Osteocyte (in vitro differentiated cells): ENCODE measurements around the gene ADPGK. TPM values are rescaled to one million over a fixed set of nuclear protein-coding genes. Genes with fewer than 3 reads are reported as not detected.

Experiments used
- DNase-seq: peaks from one replicate; pipeline ENCODE4 v3.0.0; 2021; ENCODE audit warnings: mixed read lengths; ENCODE audit not compliant: unreplicated experiment; ENCODE audit errors: extremely low spot score
- H3K27ac Mint-ChIP-seq: one replicate; pipeline ENCODE4 v1.8.0; 2021; ENCODE audit warnings: mild to moderate bottlenecking, mixed read lengths; ENCODE audit not compliant: unreplicated experiment
- H3K27me3 Mint-ChIP-seq: one replicate; pipeline ENCODE4 v1.8.0; 2021; ENCODE audit warnings: mixed read lengths; ENCODE audit not compliant: unreplicated experiment
- H3K36me3 Mint-ChIP-seq: one replicate; pipeline ENCODE4 v1.8.0; 2021; ENCODE audit warnings: mixed read lengths; ENCODE audit not compliant: unreplicated experiment
- H3K4me1 Mint-ChIP-seq: one replicate; pipeline ENCODE4 v1.8.0; 2021; ENCODE audit warnings: mixed read lengths; ENCODE audit not compliant: unreplicated experiment
- H3K4me3 Mint-ChIP-seq: one replicate; pipeline ENCODE4 v1.8.0; 2021; ENCODE audit warnings: mild to moderate bottlenecking, moderate library complexity, mixed read lengths; ENCODE audit not compliant: unreplicated experiment
- H3K9me3 Mint-ChIP-seq: one replicate; pipeline ENCODE4 v1.8.0; 2021; ENCODE audit warnings: mixed read lengths; ENCODE audit not compliant: unreplicated experiment
- CTCF ChIP-seq: fragments of 200-600 bp; sonication (generic); IDR thresholded peaks from 2 replicates; pipeline ENCODE4 v1.5.0; 2021; ENCODE audit warnings: antibody characterized with exemption, mild to moderate bottlenecking, moderate library complexity
- total RNA-seq: library from RNA; stranded (reverse); gene quantifications from 2 replicates; pipeline ENCODE4 v1.2.1, GENCODE V29; 2021

Gene ADPGK
- total RNA-seq, 1 donor from 2014 or later = 45.6 TPM

GRCh38 chr15:72803006-72803405 is 19.4 kb upstream of the ADPGK start:
- no peaks in the 10 kb centered on the region for H3K9me3 Mint-ChIP-seq
- H3K27me3 Mint-ChIP-seq = peaks cover 35% of the 10 kb centered on the region
- no peak for TF ChIP-seq CTCF
- no peak for DNase-seq
- H3K4me3 Mint-ChIP-seq = no peak overlapping the region
- H3K4me1 Mint-ChIP-seq = no peaks in the 10 kb centered on the region
- no peaks in the 10 kb centered on the region for H3K36me3 Mint-ChIP-seq
- no peak overlapping the region for H3K27ac Mint-ChIP-seq

- H3K4me1 Mint-ChIP-seq = peaks cover 4% of the 10 kb centered on the region
- no peaks in the 10 kb centered on the region for H3K9me3 Mint-ChIP-seq
- H3K27ac Mint-ChIP-seq = no peak overlapping the region
- no peak for DNase-seq
- no peak overlapping the region for H3K4me3 Mint-ChIP-seq
- no peaks in the 10 kb centered on the region for H3K36me3 Mint-ChIP-seq
- peaks cover 35% of the 10 kb centered on the region for H3K27me3 Mint-ChIP-seq
- TF ChIP-seq CTCF = no peak
Measured at GRCh38 chr15:72801590-72802325, 18.2 kb upstream of the ADPGK start.

GRCh38 chr15:72800833-72801481 is 17.4 kb upstream of the ADPGK start:
- Mint-ChIP-seq H3K9me3 (no peaks in the 10 kb centered on the region), H3K4me3 (no peak overlapping the region), H3K27me3 (peaks cover 37% of the 10 kb centered on the region), H3K27ac (no peak overlapping the region), H3K36me3 (no peaks in the 10 kb centered on the region), H3K4me1 (peaks cover 7% of the 10 kb centered on the region)
- no peak for TF ChIP-seq CTCF
- no peak for DNase-seq

- no peak for TF ChIP-seq CTCF
- peaks cover 31% of the 10 kb centered on the region for H3K27me3 Mint-ChIP-seq
- no peaks in the 10 kb centered on the region for H3K36me3 Mint-ChIP-seq
- H3K4me1 Mint-ChIP-seq = peaks cover 7% of the 10 kb centered on the region
- no peaks in the 10 kb centered on the region for H3K9me3 Mint-ChIP-seq
- no peak for DNase-seq
- H3K27ac Mint-ChIP-seq = peak overlapping the region; percentile 34
- H3K4me3 Mint-ChIP-seq = peak overlapping the region; percentile 55
Measured at GRCh38 chr15:72797834-72798233, 14.3 kb upstream of the ADPGK start.

- Mint-ChIP-seq H3K4me3 (peak overlapping the region; percentile 73), H3K27ac (no peak overlapping the region), H3K36me3 (no peaks in the 10 kb centered on the region), H3K27me3 (peaks cover 31% of the 10 kb centered on the region), H3K9me3 (no peaks in the 10 kb centered on the region), H3K4me1 (peaks cover 7% of the 10 kb centered on the region)
- no peak for TF ChIP-seq CTCF
- DNase-seq = no peak
Measured at GRCh38 chr15:72797338-72797689, 13.8 kb upstream of the ADPGK start.
